K562 (cell line): ENCODE data around the gene FBXO8. TPM values are rescaled to one million over a fixed set of nuclear protein-coding genes. Genes with fewer than 3 reads are reported as not detected.

Source experiments
- ARHGAP35 ChIP-seq: fragments of 450-650 bp; IDR thresholded peaks from 2 replicates; pipeline ENCODE4 v1.6.1; 2018; ENCODE audit not compliant: partially characterized antibody
- BCOR ChIP-seq: fragments of 450-650 bp; IDR thresholded peaks from 2 replicates; pipeline ENCODE4 v1.6.1; 2016
- C11orf30 ChIP-seq: fragments of 450-650 bp; IDR thresholded peaks from 2 replicates; pipeline ENCODE4 v1.6.1; 2016; ENCODE audit warnings: low read depth, mild to moderate bottlenecking
- CBX3 ChIP-seq, 2 experiments: IDR thresholded peaks; 1 replicate in 1 of 2; 2 replicates in 1 of 2; pipeline ENCODE4 v1.6.1; 2012; ENCODE audit warnings: inconsistent platforms in 2 of 2, low read length in 2 of 2, borderline replicate concordance in 1 of 2, control low read depth in 1 of 2
- COPS2 ChIP-seq: fragments of 450-650 bp; conservative IDR thresholded peaks from 2 replicates; pipeline ENCODE4 v1.6.1; 2016; ENCODE audit warnings: mild to moderate bottlenecking, moderate library complexity
- DPF2 ChIP-seq: fragments of 450-650 bp; IDR thresholded peaks from 2 replicates; pipeline ENCODE4 v1.6.1; 2016
- HNRNPL ChIP-seq: fragments of 200-400 bp; formaldehyde crosslinking; IDR thresholded peaks from 2 replicates; pipeline ENCODE4 v1.6.1; 2017; ENCODE audit warnings: low read depth, mild to moderate bottlenecking, low read length
- MYBL2 ChIP-seq, 2 experiments: fragments of 450-650 bp in 1 of 2; sonication (generic) in 1 of 2; formaldehyde crosslinking in 1 of 2; IDR thresholded peaks; 2 replicates each; pipeline versions ENCODE4 v1.6.1 to v1.8.1; 2017 to 2022; ENCODE audit warnings: borderline replicate concordance in 1 of 2, inconsistent platforms in 1 of 2, low read depth in 1 of 2, mild to moderate bottlenecking in 1 of 2, missing genetic modification reagents in 1 of 2, moderate library complexity in 1 of 2
- NFATC3 ChIP-seq: fragments of 450-650 bp; IDR thresholded peaks from 2 replicates; pipeline ENCODE4 v1.6.1; 2017; ENCODE audit warnings: mild to moderate bottlenecking
- PHB2 ChIP-seq: fragments of 450-650 bp; IDR thresholded peaks from 2 replicates; pipeline ENCODE4 v1.6.1; 2017; ENCODE audit warnings: low read depth
- PHF21A ChIP-seq: fragments of 450-650 bp; IDR thresholded peaks from 2 replicates; pipeline ENCODE4 v1.6.1; 2017; ENCODE audit warnings: low read depth, borderline replicate concordance
- TEAD4 ChIP-seq, 2 experiments: sonication (generic) in 1 of 2; formaldehyde crosslinking in 1 of 2; IDR thresholded peaks; 2 replicates each; pipeline versions ENCODE4 v1.6.1 to v1.8.0; 2012 to 2022; ENCODE audit warnings: borderline replicate concordance in 1 of 2, inconsistent platforms in 1 of 2, low read length in 1 of 2, mild to moderate bottlenecking in 1 of 2, missing genetic modification reagents in 1 of 2
- TOE1 ChIP-seq, 2 experiments: fragments of 450-650 bp in 1 of 2; sonication (generic) in 1 of 2; formaldehyde crosslinking in 1 of 2; IDR thresholded peaks; 2 replicates each; pipeline versions ENCODE4 v1.7.1 to v1.8.0; 2016 to 2022; ENCODE audit warnings: borderline replicate concordance in 2 of 2, mild to moderate bottlenecking in 2 of 2, antibody characterized with exemption in 1 of 2, inconsistent platforms in 1 of 2, low read depth in 1 of 2, missing genetic modification reagents in 1 of 2, moderate library complexity in 1 of 2
- ZNF699 ChIP-seq: fragments of 250-450 bp; sonication (Bioruptor Pico); IDR thresholded peaks from 2 replicates; pipeline ENCODE4 v1.8.0; 2021; ENCODE audit warnings: mild to moderate bottlenecking, moderate library complexity; ENCODE audit not compliant: insufficient replicate concordance
- polyA plus RNA-seq, 8 experiments: library from polyadenylated mRNA; depleted of rRNA in 4 of 8; stranded (reverse) in 5 of 8; unstranded in 3 of 8; fragments of >200 nt; fragmentation: Nextera tagmentation in 2 of 8; fragmentation: Illumina TruSeq in 1 of 8; extraction: Ambion mirVana in 2 of 8; extraction: Trizol in 1 of 8; gene quantifications; 2 replicates each; pipeline versions ENCODE4 v1.2.1 to v1.2.3, GENCODE V29; 2011 to 2014; ENCODE audit warnings: inconsistent platforms in 1 of 8, missing spikeins in 1 of 8
- total RNA-seq, 7 experiments: library from RNA; depleted of rRNA in 6 of 7; stranded (reverse); fragments of >200 nt in 6 of 7; fragmentation: Illumina TruSeq in 2 of 7; extraction: Trizol in 2 of 7; gene quantifications; 2 replicates each; pipeline versions ENCODE4 v1.2.1 to v1.2.3, GENCODE V29; 2011 to 2021; ENCODE audit warnings: low replicate concordance in 1 of 7
- TF ChIP-seq, protein P1 (sequence below): fragments of 450-650 bp; formaldehyde crosslinking; IDR thresholded peaks from 2 replicates; pipeline ENCODE4 v1.4.0; 2022; ENCODE audit warnings: mild to moderate bottlenecking, moderate library complexity
- TF ChIP-seq, protein P2 (sequence below): fragments of 250-450 bp; sonication (Bioruptor Pico); IDR thresholded peaks from 2 replicates; pipeline ENCODE4 v1.8.0; 2022; ENCODE audit warnings: inconsistent platforms, mild to moderate bottlenecking, moderate library complexity, borderline replicate concordance
- TF ChIP-seq, protein P3 (sequence below), 2 experiments: fragments of 450-650 bp in 1 of 2; sonication (generic) in 1 of 2; formaldehyde crosslinking in 1 of 2; IDR thresholded peaks in 1 of 2; conservative IDR thresholded peaks in 1 of 2; 2 replicates each; pipeline versions ENCODE4 v1.6.1 to v1.8.1; 2016 to 2023; ENCODE audit warnings: mild to moderate bottlenecking in 2 of 2, moderate library complexity in 2 of 2, inconsistent platforms in 1 of 2, missing genetic modification reagents in 1 of 2
- TF ChIP-seq, protein P4 (sequence below): fragments of 250-450 bp; sonication (Bioruptor Pico); IDR thresholded peaks from 2 replicates; pipeline ENCODE4 v1.4.0; 2020; ENCODE audit warnings: mild to moderate bottlenecking
- TF ChIP-seq, protein P5 (sequence below): sonication (generic); formaldehyde crosslinking; IDR thresholded peaks from 2 replicates; pipeline ENCODE4 v1.8.0; 2023; ENCODE audit warnings: mild to moderate bottlenecking, missing genetic modification reagents

FBXO8 gene
- total and polyA plus RNA-seq, 9 of the 15 experiments (the other 6 are each of a cell fraction or from before 2014, with no cell fraction given) = 12.9 to 27.1 (median 14.8) TPM

DNA sequence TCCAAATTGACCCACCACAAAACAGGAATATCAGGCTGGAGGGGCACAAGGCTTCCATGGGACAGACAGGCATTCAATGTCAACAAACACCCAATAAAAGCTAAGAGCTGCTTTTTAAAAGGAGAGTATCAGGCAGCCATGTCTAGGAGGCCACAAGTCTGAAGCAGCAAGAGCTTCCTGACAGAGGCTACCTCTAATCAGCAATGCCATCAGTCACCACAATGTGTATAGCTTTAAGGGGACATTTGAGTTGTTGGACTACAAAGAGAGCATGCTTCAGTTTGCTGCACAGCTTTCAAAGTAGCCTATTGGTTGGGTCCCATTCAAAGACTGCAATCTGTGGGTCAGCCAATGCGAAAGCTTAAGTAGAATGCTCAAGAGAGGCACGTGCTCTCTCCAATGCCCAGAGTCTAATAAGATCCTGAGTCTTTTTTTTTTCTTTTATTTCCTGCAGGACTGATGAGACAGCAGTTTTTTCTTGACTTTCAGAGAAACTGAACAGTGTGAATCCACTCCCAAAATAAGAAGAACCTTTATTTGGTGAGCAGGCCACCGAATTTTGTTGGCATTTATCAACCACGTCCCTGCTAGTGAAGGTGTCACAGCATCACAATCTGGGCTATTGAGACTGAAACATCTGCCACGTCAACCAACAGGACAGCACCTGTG is 92.5 kb downstream of the FBXO8 start (continued):
- TF ChIP-seq BCOR (no peak), NFATC3 (no peak), TEAD4 (IDR thresholded peaks at IDR 0.05; ENCODE audit: low read length) (no peak), TEAD4 (CRISPR knock-in tag; IDR thresholded peaks at IDR 0.05; ENCODE audit: borderline replicate concordance) (no peak), HNRNPL (no peak), TOE1 (IDR thresholded peaks at IDR 0.05; ENCODE audit: borderline replicate concordance) (no peak), TOE1 (CRISPR knock-in tag; IDR thresholded peaks at IDR 0.05; ENCODE audit: borderline replicate concordance, low read depth) (no peak), MYBL2 (IDR thresholded peaks at IDR 0.05; ENCODE audit: low read depth) (no peak), MYBL2 (CRISPR knock-in tag; IDR thresholded peaks at IDR 0.05; ENCODE audit: borderline replicate concordance) (no peak), ZNF699 (CRISPR knock-in tag) (no peak), DPF2 (no peak), CBX3 (IDR thresholded peaks at IDR 0.05; ENCODE audit: borderline replicate concordance in 1 of 2, low read length in 2 of 2) (peak in 1 of 2 experiments; percentile 54; a peak in 1 of 3 replicates), COPS2 (no peak), PHF21A (no peak), C11orf30 (peak; percentile 87), PHB2 (no peak), ARHGAP35 (no peak)
- TF ChIP-seq, protein P1, sequence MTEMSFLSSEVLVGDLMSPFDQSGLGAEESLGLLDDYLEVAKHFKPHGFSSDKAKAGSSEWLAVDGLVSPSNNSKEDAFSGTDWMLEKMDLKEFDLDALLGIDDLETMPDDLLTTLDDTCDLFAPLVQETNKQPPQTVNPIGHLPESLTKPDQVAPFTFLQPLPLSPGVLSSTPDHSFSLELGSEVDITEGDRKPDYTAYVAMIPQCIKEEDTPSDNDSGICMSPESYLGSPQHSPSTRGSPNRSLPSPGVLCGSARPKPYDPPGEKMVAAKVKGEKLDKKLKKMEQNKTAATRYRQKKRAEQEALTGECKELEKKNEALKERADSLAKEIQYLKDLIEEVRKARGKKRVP (CRISPR knock-in tag) = no peak
- TF ChIP-seq, protein P2, sequence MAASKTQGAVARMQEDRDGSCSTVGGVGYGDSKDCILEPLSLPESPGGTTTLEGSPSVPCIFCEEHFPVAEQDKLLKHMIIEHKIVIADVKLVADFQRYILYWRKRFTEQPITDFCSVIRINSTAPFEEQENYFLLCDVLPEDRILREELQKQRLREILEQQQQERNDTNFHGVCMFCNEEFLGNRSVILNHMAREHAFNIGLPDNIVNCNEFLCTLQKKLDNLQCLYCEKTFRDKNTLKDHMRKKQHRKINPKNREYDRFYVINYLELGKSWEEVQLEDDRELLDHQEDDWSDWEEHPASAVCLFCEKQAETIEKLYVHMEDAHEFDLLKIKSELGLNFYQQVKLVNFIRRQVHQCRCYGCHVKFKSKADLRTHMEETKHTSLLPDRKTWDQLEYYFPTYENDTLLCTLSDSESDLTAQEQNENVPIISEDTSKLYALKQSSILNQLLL (CRISPR knock-in tag) = no peak
- TF ChIP-seq, protein P3, sequence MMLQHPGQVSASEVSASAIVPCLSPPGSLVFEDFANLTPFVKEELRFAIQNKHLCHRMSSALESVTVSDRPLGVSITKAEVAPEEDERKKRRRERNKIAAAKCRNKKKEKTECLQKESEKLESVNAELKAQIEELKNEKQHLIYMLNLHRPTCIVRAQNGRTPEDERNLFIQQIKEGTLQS (IDR thresholded peaks at IDR 0.05) = no peak
- TF ChIP-seq, protein P3 (CRISPR knock-in tag; conservative IDR thresholded peaks at IDR 0.05) = no peak
- TF ChIP-seq, protein P4, sequence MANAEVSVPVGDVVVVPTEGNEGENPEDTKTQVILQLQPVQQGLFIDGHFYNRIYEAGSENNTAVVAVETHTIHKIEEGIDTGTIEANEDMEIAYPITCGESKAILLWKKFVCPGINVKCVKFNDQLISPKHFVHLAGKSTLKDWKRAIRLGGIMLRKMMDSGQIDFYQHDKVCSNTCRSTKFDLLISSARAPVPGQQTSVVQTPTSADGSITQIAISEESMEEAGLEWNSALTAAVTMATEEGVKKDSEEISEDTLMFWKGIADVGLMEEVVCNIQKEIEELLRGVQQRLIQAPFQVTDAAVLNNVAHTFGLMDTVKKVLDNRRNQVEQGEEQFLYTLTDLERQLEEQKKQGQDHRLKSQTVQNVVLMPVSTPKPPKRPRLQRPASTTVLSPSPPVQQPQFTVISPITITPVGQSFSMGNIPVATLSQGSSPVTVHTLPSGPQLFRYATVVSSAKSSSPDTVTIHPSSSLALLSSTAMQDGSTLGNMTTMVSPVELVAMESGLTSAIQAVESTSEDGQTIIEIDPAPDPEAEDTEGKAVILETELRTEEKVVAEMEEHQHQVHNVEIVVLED (CRISPR knock-in tag) = no peak
- TF ChIP-seq, protein P5, sequence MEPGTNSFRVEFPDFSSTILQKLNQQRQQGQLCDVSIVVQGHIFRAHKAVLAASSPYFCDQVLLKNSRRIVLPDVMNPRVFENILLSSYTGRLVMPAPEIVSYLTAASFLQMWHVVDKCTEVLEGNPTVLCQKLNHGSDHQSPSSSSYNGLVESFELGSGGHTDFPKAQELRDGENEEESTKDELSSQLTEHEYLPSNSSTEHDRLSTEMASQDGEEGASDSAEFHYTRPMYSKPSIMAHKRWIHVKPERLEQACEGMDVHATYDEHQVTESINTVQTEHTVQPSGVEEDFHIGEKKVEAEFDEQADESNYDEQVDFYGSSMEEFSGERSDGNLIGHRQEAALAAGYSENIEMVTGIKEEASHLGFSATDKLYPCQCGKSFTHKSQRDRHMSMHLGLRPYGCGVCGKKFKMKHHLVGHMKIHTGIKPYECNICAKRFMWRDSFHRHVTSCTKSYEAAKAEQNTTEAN (CRISPR knock-in tag) = no peak
